Tibial nerve (tissue), 3 donors: Measurements from ENCODE around the gene FBLN7.

Experiments
- CTCF ChIP-seq, 5 experiments: fragments of 200-600 bp in 3 of 5; fragments of 450-650 bp in 2 of 5; sonication (generic) in 3 of 5; IDR thresholded peaks; one replicate each; pipeline ENCODE4 v1.5.1; 2016 to 2019; ENCODE audit warnings: antibody characterized with exemption in 5 of 5, mild to moderate bottlenecking in 3 of 5, moderate library complexity in 2 of 5
- POLR2A ChIP-seq, 2 donors: fragments of 450-650 bp; IDR thresholded peaks; one replicate each; pipeline ENCODE4 v1.6.1; 2017; ENCODE audit warnings: antibody characterized with exemption in 2 of 2, mild to moderate bottlenecking in 2 of 2, moderate library complexity in 2 of 2

DNA sequence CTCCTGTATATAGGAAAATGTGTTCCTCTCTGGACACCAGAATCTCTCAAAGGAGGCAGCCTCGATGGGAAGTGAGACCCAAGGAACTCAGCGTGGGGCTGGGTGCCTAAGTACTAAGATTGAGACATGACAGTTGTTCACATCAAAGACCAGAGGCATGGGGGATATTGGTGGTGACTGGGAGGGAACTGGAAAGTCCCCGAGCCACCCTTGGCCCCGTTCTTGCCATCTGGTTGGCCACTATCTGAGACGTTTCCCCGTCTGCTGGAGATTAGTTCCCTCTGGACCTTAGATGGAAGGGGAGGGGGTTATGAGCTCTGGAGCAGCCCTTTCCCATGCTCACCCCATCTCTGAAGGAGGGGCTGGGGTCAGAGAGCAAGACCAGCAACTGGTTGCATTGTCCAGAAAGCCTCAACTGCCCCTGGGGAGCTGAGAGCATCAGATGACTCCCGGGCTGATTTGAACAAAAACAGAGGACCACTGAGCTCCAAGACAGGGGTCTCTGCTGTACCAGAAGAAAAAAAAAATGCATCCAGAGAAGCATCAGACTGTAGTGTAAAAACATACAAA is 11.8 kb downstream of the FBLN7 start:
- TF ChIP-seq POLR2A (IDR thresholded peaks at IDR 0.05), result no peak
- TF ChIP-seq CTCF (IDR thresholded peaks at IDR 0.05), result no peak
